HepG2 (cell line): Measurements from ENCODE around the gene ZBTB21. TPM values are rescaled to one million over a fixed set of nuclear protein-coding genes. Genes with fewer than 3 reads are reported as not detected.

Source experiments
- AHDC1 ChIP-seq: sonication (generic); formaldehyde crosslinking; IDR thresholded peaks from 2 replicates; pipeline ENCODE4 v1.5.1; 2020; ENCODE audit warnings: mild to moderate bottlenecking, missing genetic modification reagents, borderline replicate concordance
- BCL6 ChIP-seq: IDR thresholded peaks from 2 replicates; pipeline ENCODE4 v1.6.1; 2016; ENCODE audit warnings: missing genetic modification reagents, missing compliant biosample characterization
- FLYWCH1 ChIP-seq: sonication (generic); formaldehyde crosslinking; IDR thresholded peaks from 2 replicates; pipeline ENCODE4 v1.8.1; 2023; ENCODE audit warnings: mild to moderate bottlenecking, missing genetic modification reagents
- GMEB2 ChIP-seq: IDR thresholded peaks from 2 replicates; pipeline ENCODE4 v1.6.1; 2016; ENCODE audit warnings: missing biosample characterization, missing genetic modification reagents, low read depth
- MED8 ChIP-seq: sonication (generic); formaldehyde crosslinking; IDR thresholded peaks from 2 replicates; pipeline ENCODE4 v1.8.1; 2023; ENCODE audit warnings: mild to moderate bottlenecking, missing genetic modification reagents; ENCODE audit not compliant: insufficient replicate concordance
- MXI1 ChIP-seq: IDR thresholded peaks from 3 replicates; pipeline ENCODE4 v1.6.1; 2012; ENCODE audit warnings: low read depth, low read length, inconsistent platforms, borderline replicate concordance
- SKIL ChIP-seq: sonication (generic); formaldehyde crosslinking; IDR thresholded peaks from 2 replicates; pipeline ENCODE4 v1.8.0; 2022; ENCODE audit warnings: missing genetic modification reagents, mild to moderate bottlenecking, moderate library complexity, borderline replicate concordance
- THRA ChIP-seq: sonication (generic); formaldehyde crosslinking; IDR thresholded peaks from 2 replicates; pipeline ENCODE4 v1.4.0; 2020; ENCODE audit warnings: missing genetic modification reagents, borderline replicate concordance
- TMF1 ChIP-seq: sonication (generic); formaldehyde crosslinking; IDR thresholded peaks from 2 replicates; pipeline ENCODE4 v1.8.1; 2022; ENCODE audit warnings: low read depth, missing genetic modification reagents
- ZBTB42 ChIP-seq: sonication (generic); formaldehyde crosslinking; IDR thresholded peaks from 2 replicates; pipeline ENCODE4 v1.5.0; 2020; ENCODE audit warnings: mild to moderate bottlenecking, missing genetic modification reagents
- ZNF205 ChIP-seq: IDR thresholded peaks from 2 replicates; pipeline ENCODE4 v1.6.1; 2018; ENCODE audit warnings: missing biosample characterization, missing genetic modification reagents
- ZNF704 ChIP-seq: sonication (generic); formaldehyde crosslinking; IDR thresholded peaks from 2 replicates; pipeline ENCODE4 v1.8.1; 2023; ENCODE audit warnings: mild to moderate bottlenecking, inconsistent platforms, moderate library complexity, missing genetic modification reagents, borderline replicate concordance
- ZNF800 ChIP-seq: sonication (generic); formaldehyde crosslinking; IDR thresholded peaks from 2 replicates; pipeline ENCODE4 v1.4.0; 2020; ENCODE audit warnings: missing genetic modification reagents
- polyA plus RNA-seq, 8 experiments: library from polyadenylated mRNA; depleted of rRNA in 3 of 8; stranded (reverse) in 7 of 8; unstranded in 1 of 8; fragments of >200 nt; fragmentation: Illumina TruSeq in 4 of 8; extraction: Trizol in 4 of 8; gene quantifications; 2 replicates each; pipeline versions ENCODE4 v1.2.1 to v1.2.3, GENCODE V29; 2011 to 2016; ENCODE audit warnings: low read depth in 4 of 8, missing spikeins in 1 of 8, mixed read lengths in 1 of 8; ENCODE audit not compliant: insufficient read depth in 1 of 8
- total RNA-seq, 5 experiments: library from RNA; depleted of rRNA; stranded (reverse); fragments of >200 nt; fragmentation: Illumina TruSeq; extraction: Trizol; gene quantifications; 2 replicates each; pipeline ENCODE4 v1.2.3, GENCODE V29; 2016; ENCODE audit warnings: low read depth in 1 of 5

The ZBTB21 gene
- total and polyA plus RNA-seq, 2 of the 13 experiments (the other 11 are each of a cell fraction or from before 2014, with no cell fraction given) = 4.5 to 6.1 TPM

- no peak for TF ChIP-seq GMEB2
- TF ChIP-seq ZBTB42 = no peak
- no peak for TF ChIP-seq FLYWCH1 (CRISPR knock-in tag)
- TF ChIP-seq MED8 (CRISPR knock-in tag) = peak; percentile 25
- no peak for TF ChIP-seq AHDC1 (CRISPR knock-in tag)
- peak; percentile 29; the same call in 1 of the 2 replicates for TF ChIP-seq BCL6 (CRISPR knock-in tag)
- TF ChIP-seq ZNF205 (CRISPR knock-in tag) = no peak
- no peak for TF ChIP-seq SKIL
- TF ChIP-seq MXI1 = peak; percentile 36; the same call in 2 of the 3 replicates
- TF ChIP-seq THRA (CRISPR knock-in tag) = no peak; the same call in 1 of the 2 replicates
- no peak; the same call in 1 of the 2 replicates for TF ChIP-seq TMF1 (CRISPR knock-in tag)
- TF ChIP-seq ZNF800 (CRISPR knock-in tag) = no peak
- TF ChIP-seq ZNF704 (CRISPR knock-in tag) = no peak; the same call in 1 of the 2 replicates
Observed at GRCh38 chr21:42009018-42009830, 936 bp downstream of the ZBTB21 start (continued).
